Effector memory CD8-positive, alpha-beta T cell (primary cell): ENCODE data around the gene RPGRIP1L.

ENCODE experiments used
- ATAC-seq: fragments of 150-1000 bp; cut with Tn5 transposase; replicated peaks from 2 replicates; pipeline ENCODE4 v1.10.0; 2021; ENCODE audit warnings: mild to moderate bottlenecking, moderate library complexity
- DNase-seq, 3 experiments: peaks; one replicate each; pipeline ENCODE4 v3.0.0; 2021
- H3K27ac Mint-ChIP-seq, 2 donors: one replicate each; pipeline ENCODE4 v1.8.0; 2022; ENCODE audit warnings: mild to moderate bottlenecking in 2 of 2, mixed read lengths in 2 of 2, moderate library complexity in 2 of 2
- H3K27me3 Mint-ChIP-seq, 2 donors: one replicate each; pipeline ENCODE4 v1.8.0; 2022; ENCODE audit warnings: mixed read lengths in 2 of 2
- H3K36me3 Mint-ChIP-seq: one replicate; pipeline ENCODE4 v1.8.0; 2022; ENCODE audit warnings: mild to moderate bottlenecking, moderate library complexity, mixed read lengths; ENCODE audit not compliant: insufficient read depth
- H3K4me1 Mint-ChIP-seq, 2 donors: one replicate each; pipeline ENCODE4 v1.8.0; 2022; ENCODE audit warnings: low read depth in 2 of 2, mixed read lengths in 2 of 2
- H3K4me3 Mint-ChIP-seq, 2 donors: one replicate each; pipeline ENCODE4 v1.8.0; 2022; ENCODE audit warnings: mild to moderate bottlenecking in 2 of 2, mixed read lengths in 2 of 2, moderate library complexity in 2 of 2
- H3K9me3 Mint-ChIP-seq, 2 donors: one replicate each; pipeline ENCODE4 v1.8.0; 2022; ENCODE audit warnings: mixed read lengths in 2 of 2

RPGRIP1L gene

GRCh38 chr16:53563426-53563825, 140.2 kb downstream of the RPGRIP1L start:
- Mint-ChIP-seq H3K36me3 (peaks cover 3% of the 10 kb centered on the region), H3K4me1 (no peaks in the 10 kb centered on the region), H3K27ac (no peak overlapping the region), H3K4me3 (no peak overlapping the region), H3K9me3 (no peaks in the 10 kb centered on the region), H3K27me3 (peaks cover 6 to 9% of the 10 kb centered on the region in 2 donors)
- ATAC-seq (no peak), DNase-seq (no peak)

- peaks cover 4% of the 10 kb centered on the region for H3K36me3 Mint-ChIP-seq
- DNase-seq (no peak), ATAC-seq (no peak)
- H3K4me1 Mint-ChIP-seq: no peaks in the 10 kb centered on the region
- H3K27me3 Mint-ChIP-seq: no peaks in the 10 kb centered on the region
- no peak overlapping the region for H3K4me3 Mint-ChIP-seq
- no peaks in the 10 kb centered on the region for H3K9me3 Mint-ChIP-seq
- H3K27ac Mint-ChIP-seq: peak overlapping the region in 1 of 2 donors; percentile 70
Observed at GRCh38 chr16:53561101-53561888, 142.4 kb downstream of the RPGRIP1L start.

GRCh38 chr16:53559270-53559951, 144.2 kb downstream of the RPGRIP1L start:
- no peaks in the 10 kb centered on the region for H3K27me3 Mint-ChIP-seq
- H3K36me3 Mint-ChIP-seq: peaks cover 4% of the 10 kb centered on the region
- no peak for ATAC-seq
- H3K4me1 Mint-ChIP-seq: no peaks in the 10 kb centered on the region
- H3K27ac Mint-ChIP-seq: no peak overlapping the region
- no peaks in the 10 kb centered on the region for H3K9me3 Mint-ChIP-seq
- no peak overlapping the region for H3K4me3 Mint-ChIP-seq
- DNase-seq: no peak

GRCh38 chr16:53558710-53559109, 144.9 kb downstream of the RPGRIP1L start:
- Mint-ChIP-seq H3K27me3 (no peaks in the 10 kb centered on the region), H3K4me3 (no peak overlapping the region), H3K36me3 (peaks cover 4% of the 10 kb centered on the region), H3K4me1 (no peaks in the 10 kb centered on the region), H3K9me3 (no peaks in the 10 kb centered on the region), H3K27ac (no peak overlapping the region)
- ATAC-seq: no peak
- no peak for DNase-seq

- H3K36me3 Mint-ChIP-seq: peaks cover 4% of the 10 kb centered on the region
- H3K4me1 Mint-ChIP-seq: no peaks in the 10 kb centered on the region
- DNase-seq: no peak
- H3K27ac Mint-ChIP-seq: no peak overlapping the region
- no peak for ATAC-seq
- no peak overlapping the region for H3K4me3 Mint-ChIP-seq
- peaks cover 0 to 6% of the 10 kb centered on the region in 2 donors for H3K27me3 Mint-ChIP-seq
- H3K9me3 Mint-ChIP-seq: no peaks in the 10 kb centered on the region
Observed at GRCh38 chr16:53556521-53556920, 147.1 kb downstream of the RPGRIP1L start.

GRCh38 chr16:53549970-53550690, 153.5 kb downstream of the RPGRIP1L start:
- ATAC-seq (peak; percentile 92), DNase-seq (peak; percentile 40 to 45 (median 42))
- H3K27me3 Mint-ChIP-seq: peaks cover 11% of the 10 kb centered on the region in 2 donors
- H3K4me1 Mint-ChIP-seq: peaks cover 17 to 19% of the 10 kb centered on the region in 2 donors
- H3K9me3 Mint-ChIP-seq: no peaks in the 10 kb centered on the region
- H3K27ac Mint-ChIP-seq: peak overlapping the region in 1 of 2 donors; percentile 73
- H3K36me3 Mint-ChIP-seq: peaks cover 4% of the 10 kb centered on the region
- peak overlapping the region in 1 of 2 donors; percentile 33 for H3K4me3 Mint-ChIP-seq
